HG03135 (cell line): Measurements from ENCODE around the gene PRR16.
A peak's percentile ranks its signal among the peaks of the same experiment; 100 is the strongest.
"Not testable (repeated sequence)": the region's sequence is repeated elsewhere in the genome, so short reads cannot be mapped to it uniquely, and the experiment has no call there.

Source experiments
- ATAC-seq: cut with Tn5 transposase; IDR thresholded peaks from one replicate; pipeline ENCODE4 v1.9.1; 2021; ENCODE audit warnings: mild to moderate bottlenecking, moderate library complexity; ENCODE audit not compliant: unreplicated experiment

The PRR16 gene

DNA sequence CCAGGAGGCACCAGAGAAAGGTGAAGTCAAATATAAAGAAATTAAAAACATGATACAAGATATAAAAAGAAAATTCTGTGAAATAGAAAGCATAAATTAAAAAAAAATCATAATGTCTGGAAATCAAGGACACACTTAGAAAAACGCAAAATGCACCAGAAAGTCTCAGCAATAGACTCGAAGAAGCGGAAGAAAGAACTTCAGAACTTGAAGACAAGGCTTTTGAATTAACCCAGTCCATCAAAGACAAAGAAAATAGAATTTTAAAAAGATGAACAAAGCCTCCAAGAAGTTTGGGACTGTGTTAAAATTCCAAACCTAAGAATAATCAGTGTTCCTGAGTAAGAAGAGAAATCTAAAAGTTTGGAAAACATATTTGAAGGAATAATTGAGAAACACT, 168.3 kb downstream of the PRR16 start:
- no peak for ATAC-seq

DNA sequence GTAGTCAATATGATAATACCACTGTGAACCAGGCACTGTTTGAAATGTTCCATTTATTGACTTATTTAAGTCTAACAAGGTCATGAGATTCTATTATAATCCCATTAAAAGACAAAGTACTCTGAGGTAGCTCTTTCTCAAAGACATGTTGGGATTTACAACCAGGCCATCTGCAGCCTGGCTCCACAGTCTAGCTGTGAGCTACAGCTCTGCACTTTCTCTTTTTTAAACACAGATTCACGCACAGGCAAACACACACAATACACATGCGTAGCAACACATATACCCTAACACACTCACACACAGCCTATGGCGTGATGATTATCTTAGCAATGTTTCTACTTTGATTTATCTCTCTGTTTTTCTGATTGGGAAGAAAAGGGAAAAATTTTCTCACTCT, 174.3 kb downstream of the PRR16 start:
- ATAC-seq = no peak

DNA sequence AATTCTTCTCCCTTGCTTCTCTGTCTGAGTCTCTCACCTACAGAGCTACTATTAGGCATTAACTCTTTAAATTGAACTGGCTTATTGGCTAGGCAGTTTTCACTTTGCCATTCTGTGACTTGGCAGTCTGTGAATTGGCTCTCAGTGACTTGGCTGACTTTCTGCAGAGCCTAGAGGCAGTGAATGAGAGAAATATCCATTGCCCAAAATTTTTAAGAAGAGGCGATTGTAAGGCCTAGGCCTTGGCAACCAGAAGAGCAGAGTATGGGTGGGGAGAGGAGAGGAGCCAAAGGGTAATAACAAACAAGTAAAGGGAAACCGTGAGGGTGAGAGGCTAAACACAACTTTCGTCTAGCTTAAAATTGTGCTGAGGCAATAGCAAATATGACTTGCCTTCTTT, 176.7 kb downstream of the PRR16 start:
- ATAC-seq = no peak

- no peak for ATAC-seq
Observed at GRCh38 chr5:120644516-120644915, 180.4 kb downstream of the PRR16 start.

DNA sequence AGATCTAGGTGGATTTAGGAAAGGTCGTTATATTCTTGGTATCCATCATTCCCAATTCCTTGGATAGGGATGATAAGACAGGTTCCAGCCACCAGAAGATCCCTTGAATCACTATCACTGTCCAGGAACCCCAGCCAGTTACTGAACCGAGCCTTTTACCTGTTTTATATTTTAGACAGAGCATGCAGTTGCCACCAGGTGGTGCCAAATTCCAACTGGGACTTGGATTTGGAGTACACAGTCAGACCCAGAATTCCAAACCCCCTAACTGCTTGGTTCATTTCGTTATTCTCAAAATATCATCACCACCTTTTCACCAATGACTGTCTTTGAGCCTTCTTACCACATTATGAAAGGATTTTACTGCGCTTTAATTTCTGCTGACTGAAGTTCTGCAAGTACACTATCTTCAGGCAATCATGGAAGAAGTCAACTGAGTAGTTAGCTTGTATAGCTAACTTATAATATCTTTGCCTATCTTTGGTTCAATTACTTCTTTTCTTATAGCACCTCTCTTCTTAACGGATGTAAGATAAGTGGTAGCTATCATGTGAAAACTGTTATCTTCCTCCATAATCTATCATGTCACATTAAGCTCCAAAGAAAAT, 191.8 kb downstream of the PRR16 start:
- ATAC-seq = peak; percentile 74

DNA sequence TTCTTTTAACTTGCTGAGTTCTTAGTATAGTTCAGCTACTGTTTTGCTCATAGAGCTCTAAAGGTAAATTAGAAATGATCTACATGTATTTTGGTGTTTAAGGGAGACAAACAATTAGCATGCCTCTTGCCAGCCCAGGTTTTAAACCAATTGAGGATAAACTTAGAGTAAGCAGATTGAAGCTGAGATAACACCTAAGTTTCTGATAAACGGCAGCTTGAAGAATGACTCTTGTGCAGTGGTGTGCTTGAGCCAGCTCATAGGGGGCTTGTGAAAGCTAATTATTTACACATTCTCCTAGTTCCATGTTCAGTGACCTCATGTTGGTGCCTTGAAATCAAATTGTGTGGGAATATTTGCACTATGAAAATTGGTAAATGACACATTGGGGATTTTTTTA, 193.0 kb downstream of the PRR16 start:
- no peak for ATAC-seq

DNA sequence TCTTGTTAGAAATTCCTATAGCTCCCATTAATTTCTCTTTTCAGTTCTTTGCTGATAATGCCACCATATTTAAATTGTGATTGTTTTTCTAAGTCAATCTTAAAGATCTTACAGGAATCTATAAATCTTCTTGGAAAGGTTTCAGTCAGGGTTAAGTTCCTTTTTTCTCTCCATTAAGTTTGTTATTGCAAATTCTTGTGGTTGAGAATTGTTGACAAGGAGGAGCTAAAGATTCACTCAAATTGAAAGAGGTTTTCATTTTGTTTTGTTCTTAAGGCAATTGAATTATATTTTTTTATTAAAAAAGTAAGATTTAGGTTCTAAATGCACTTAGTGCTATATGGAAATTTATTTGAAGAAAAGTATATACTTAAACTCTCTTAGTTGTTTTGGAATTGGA, 213.4 kb downstream of the PRR16 start:
- ATAC-seq = no peak

- ATAC-seq = no peak
Observed at GRCh38 chr5:120678279-120678678, 214.2 kb downstream of the PRR16 start.

DNA sequence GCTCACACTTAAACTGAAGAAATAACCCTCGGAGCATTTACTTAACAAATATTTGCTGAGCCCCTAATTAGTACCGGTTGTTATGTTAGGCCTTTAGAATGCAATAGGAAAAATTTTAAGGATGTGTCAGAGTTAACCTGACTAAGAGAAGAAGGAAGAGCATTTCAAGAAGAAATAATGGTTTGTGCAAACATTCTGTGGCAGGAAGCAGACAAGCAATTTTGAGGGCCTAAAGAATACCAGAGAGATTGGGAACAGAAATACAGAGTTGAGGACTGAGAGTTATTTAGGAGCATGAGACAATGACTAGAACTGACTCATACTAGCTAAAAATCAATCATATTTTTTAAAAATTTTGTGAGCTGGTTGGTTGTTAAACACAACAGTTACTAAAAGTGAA, 218.8 kb downstream of the PRR16 start:
- ATAC-seq = no peak

DNA sequence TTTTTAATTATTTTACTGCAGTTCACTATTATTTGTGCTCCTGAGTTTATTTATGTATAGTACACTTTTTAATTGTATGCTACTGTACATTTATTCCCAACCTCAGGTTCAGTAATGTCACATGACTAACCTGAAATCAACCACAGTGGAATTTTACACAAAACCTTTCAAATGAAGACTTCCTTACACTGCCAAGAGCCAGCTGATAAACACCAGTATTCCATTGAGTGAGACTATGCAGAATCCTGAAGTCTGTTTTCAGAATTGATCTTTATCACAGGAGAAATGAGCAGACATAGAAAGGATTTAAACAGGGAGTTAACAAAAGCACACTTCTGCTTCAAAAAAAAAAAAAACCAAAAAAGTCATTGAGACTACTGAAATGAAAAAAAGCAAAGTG, 219.5 kb downstream of the PRR16 start:
- ATAC-seq = no peak

- no peak for ATAC-seq
Observed at GRCh38 chr5:120684213-120684612, 220.1 kb downstream of the PRR16 start.

DNA sequence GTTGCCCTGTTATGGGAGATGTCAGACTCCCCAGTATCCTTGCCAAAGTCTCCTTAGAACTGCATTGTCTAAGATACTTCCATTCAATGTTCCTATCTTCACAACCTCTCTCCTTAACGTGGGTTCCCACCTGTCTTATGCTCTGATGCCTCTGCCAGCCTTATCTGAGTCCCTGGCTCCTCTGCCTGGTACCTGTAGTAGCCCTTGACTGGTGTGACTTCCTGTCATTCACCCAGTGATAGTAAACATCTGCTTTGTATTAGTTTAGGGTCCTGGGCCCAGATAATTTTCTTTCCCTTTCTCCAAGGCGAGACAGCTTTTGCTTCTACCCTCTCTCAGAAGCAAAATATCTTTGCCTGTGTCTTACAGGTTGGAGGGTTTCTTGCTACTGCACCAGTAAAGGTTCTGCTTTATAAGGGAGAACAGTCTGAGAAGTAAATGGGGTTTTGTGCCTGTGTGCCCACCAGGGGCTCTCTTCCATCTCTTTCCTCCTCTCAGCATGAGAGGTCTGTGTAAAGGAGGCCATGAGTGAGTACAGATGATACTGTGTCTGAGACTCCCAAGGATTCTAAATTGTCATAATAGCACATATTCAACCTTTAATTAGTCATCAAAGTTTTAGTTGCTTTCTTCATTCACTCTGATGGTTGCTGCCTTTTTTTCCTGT, 220.8 kb downstream of the PRR16 start:
- ATAC-seq = peak; percentile 58

DNA sequence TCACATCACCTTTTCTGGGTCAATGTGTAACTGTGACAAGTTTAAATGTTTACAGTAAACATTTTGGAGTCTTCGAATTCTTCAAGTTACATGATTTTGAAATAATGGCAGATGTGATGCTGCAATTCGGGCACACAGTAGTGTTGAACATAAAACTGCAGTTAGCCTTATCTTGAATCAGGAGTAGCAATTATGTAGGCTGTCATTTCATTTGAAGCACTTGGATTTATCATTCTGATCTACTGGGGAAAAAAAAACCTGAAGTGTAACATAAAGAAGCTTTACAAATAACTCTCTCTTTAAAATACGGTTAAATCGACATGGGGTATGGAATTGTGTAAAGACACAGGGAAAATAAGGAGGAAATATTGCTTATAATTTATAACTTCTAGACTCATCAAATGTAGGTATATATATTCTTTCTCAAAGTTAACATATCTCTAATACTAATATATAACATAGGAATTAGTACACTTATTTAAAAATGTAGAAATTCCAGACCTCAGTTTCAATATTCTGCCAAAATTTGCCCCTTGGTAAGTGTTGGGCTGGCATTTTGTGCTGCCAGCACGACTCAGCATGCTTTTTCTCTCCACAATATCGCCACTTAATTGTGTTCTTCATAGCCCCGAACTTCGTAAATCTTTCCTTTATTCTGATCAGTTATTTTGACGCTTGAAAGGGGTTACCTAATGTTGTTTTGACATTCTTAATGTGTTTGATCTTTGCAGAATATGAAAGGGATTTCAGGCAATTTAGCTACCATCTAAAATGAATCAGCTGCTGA, 226.7 kb downstream of the PRR16 start:
- no peak for ATAC-seq

DNA sequence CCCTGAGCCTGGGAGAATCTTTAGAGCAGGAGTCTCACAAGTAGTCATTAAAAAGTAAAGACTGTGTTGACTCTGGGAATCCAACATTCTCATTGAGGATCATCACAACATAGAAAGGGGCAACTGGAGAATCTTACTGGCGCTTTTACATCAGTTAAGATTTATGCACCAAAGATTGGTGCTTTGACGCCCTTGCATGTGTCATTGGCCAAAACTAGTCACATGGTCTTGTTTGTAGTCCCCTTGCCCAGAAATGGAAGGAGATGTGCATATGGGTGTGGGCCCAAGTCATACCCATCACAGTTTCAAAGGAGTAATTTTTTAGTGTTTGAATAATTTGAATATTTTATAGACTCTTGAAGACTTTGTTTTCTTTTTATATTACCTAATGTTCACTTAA, 228.2 kb downstream of the PRR16 start:
- ATAC-seq = no peak

- ATAC-seq = no peak
Observed at GRCh38 chr5:120695368-120695880, 231.3 kb downstream of the PRR16 start.

DNA sequence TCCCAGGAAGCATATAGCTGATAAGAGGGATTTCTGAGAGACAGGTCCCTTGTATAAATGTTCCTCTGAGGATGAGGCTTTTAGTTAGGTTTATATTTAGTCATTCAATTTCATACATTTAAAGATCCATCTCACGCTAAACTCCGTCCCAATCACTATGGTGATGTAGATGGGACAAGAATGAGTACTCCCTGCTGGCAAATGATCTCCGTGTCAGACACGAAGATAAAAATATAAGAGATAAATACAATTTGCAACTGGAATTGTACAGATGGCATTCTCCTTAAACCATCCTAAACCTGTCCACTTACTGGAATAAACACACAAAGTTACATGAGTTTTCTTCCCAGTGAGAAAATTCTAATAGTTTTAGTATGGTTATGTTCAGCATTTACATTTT, 233.0 kb downstream of the PRR16 start:
- ATAC-seq = no peak

DNA sequence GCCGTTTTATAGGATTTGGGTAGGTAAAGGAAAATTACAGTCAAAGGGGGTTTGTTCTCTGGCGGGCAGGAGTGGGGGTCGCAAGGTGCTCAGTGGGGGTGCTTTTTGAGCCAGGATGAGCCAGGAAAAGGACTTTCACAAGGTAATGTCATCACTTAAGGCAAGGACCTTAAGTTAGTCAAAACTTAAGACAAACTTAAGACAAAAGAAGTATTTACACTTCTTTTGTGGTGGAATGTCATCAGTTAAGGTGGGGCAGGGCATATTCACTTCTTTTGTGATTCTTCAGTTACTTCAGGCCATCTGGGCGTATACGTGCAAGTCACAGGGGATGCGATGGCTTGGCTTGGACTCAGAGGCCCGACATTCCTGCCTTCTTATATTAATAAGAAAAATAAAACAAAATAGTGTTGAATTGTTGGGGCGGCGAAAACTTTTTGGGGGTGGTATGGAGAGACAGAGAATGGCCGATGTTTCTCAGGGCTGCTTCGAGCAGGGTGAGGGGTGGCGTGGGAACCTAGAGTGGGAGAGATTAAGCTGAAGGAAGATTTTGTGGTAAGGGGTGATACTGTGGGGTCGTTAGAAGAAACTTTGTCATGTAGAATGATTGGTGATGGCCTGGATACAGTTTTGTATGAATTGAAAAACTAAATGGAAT, 233.7 kb downstream of the PRR16 start:
- not testable (repeated sequence) for ATAC-seq

DNA sequence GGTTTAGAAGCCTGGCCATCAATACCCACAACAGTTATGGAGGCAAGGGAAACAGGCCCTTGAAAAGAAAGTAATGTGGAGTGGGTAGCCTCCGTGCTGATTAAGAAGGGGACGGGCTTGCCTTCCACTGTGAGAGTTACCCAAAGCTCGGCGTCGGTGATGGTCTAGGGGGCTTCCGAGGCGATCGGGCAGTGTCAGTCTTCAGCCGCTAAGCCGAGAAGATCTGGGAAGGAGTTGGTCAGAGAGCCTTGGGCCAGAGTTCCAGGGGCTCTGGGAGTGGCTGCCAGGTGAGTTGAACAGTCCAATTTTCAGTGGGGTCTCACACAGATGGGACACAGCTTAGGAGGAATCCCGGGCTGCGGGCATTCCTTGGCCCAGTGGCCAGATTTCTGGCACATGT, 236.6 kb downstream of the PRR16 start:
- ATAC-seq = not testable (repeated sequence)

DNA sequence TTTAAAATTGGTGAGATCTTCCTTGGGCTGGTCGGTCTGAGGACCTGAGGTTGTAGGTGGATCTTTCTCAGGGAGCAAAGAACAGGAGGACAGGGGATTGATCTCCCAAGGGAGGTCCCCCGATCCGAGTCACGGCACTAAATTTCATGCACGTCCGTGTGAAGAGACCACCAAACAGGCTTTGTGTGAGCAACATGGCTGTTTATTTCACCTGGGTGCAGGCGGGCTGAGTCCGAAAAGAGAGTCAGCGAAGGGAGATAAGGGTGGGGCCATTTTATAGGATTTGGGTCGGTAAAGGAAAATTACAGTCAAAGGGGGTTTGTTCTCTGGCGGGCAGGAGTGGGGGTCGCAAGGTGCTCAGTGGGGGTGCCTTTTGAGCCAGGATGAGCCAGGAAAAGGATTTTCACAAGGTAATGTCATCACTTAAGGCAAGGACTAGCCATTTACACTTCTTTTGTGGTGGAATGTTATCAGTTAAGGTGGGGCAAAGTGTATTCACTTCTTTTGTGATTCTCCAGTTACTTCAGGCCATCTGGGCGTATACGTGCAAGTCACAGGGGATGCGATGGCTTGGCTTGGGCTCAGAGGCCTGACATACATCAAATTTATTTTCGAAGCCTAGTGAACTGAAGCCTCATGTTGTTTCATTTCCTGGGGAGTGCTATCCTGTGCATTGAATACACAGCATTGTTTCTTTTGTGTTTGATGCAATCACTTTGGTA, 238.9 kb downstream of the PRR16 start:
- not testable (repeated sequence) for ATAC-seq

DNA sequence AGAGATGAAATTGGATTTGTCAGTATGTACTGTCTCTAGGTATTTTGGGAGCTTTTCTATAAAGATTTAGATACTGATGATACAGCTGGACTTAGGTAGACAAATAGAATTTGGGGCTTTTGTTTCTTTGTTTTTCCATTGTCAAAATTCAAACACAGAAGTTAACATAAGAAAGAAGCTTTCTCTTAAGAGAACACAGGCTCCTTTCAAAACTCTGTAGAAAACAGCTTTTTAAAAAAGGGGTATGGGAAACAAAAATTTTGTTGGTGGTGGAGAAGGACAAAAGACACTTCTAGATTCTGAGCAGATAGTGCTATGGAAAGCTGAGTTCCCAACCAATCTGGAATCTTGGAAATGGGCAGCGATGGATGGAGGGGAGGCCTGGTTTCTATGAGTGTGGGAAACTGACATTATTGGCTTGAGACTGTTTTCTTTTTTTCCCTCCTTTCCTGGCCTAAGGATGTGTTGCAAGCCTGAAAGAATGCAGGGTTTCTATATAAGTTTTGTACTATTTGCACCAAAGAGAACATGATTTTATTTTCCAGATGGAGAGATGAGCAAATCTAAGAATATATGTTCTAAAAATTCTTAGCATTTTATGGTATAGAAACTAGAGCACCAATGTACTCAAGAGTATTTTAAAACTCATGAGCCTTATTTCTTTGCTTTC, 240.0 kb downstream of the PRR16 start:
- no peak for ATAC-seq
